Esophagus squamous epithelium (tissue), 5 donors: ENCODE results near the gene ATP1B3. TPM values are rescaled to one million over a fixed set of nuclear protein-coding genes. Genes with fewer than 3 reads are reported as not detected.

Source experiments
- DNase-seq: peaks from one replicate; lab custom pipeline; 2025; lab: John Stamatoyannopoulos, UW
- H3K27ac ChIP-seq, 4 donors: fragments of 200-600 bp; sonication (generic); one replicate each; pipeline ENCODE4 v1.5.1; 2016 to 2019; ENCODE audit warnings: mild to moderate bottlenecking in 1 of 4
- H3K27me3 ChIP-seq, 4 donors: fragments of 200-600 bp; sonication (generic); 1 replicate in 3 of 4; 2 replicates in 1 of 4; pipeline versions ENCODE4 v1.5.1 to v1.6.0; 2017 to 2021; ENCODE audit warnings: antibody characterized with exemption in 1 of 4
- H3K36me3 ChIP-seq, 3 donors: fragments of 200-600 bp; sonication (generic); one replicate each; pipeline ENCODE4 v1.5.1; 2016 to 2019
- H3K4me1 ChIP-seq, 3 donors: fragments of 200-600 bp; sonication (generic); one replicate each; pipeline ENCODE4 v1.5.1; 2017 to 2019
- H3K4me3 ChIP-seq, 4 donors: fragments of 200-600 bp; sonication (generic); 1 replicate in 3 of 4; 2 replicates in 1 of 4; pipeline ENCODE4 v1.5.1; 2016 to 2019; ENCODE audit warnings: mild to moderate bottlenecking in 2 of 4, moderate library complexity in 1 of 4
- H3K9me3 ChIP-seq, 3 donors: fragments of 200-600 bp; sonication (generic); one replicate each; pipeline ENCODE4 v1.5.1; 2016 to 2019
- POLR2A ChIP-seq, 4 donors: fragments of 450-650 bp; IDR thresholded peaks; one replicate each; pipeline ENCODE4 v1.6.1; 2017; ENCODE audit warnings: antibody characterized with exemption in 4 of 4, mild to moderate bottlenecking in 4 of 4, moderate library complexity in 3 of 4
- WGBS, 2 donors: methylation state at CpG; one replicate each; pipeline ENCODE4 v1.1.5; 2018; 5-methylcytosine and 5-hydroxymethylcytosine counted together
- intact Hi-C: fragments of 100-400 bp; cut with DNase I; formaldehyde crosslinking; loops from one replicate; pipeline ENCODE4 v1.15.0; 2022
- total RNA-seq, 4 donors: library from RNA; depleted of rRNA; stranded (reverse); fragments of >200 nt; gene quantifications; one replicate each; pipeline ENCODE4 v1.1.0, GENCODE V29; 2016
- TF ChIP-seq, protein P1 (sequence below), 6 experiments: fragments of 450-650 bp in 4 of 6; fragments of 200-600 bp in 2 of 6; sonication (generic) in 2 of 6; IDR thresholded peaks; one replicate each; pipeline ENCODE4 v1.5.1; 2016 to 2019; ENCODE audit warnings: antibody characterized with exemption in 6 of 6, mild to moderate bottlenecking in 4 of 6, moderate library complexity in 4 of 6
- donor health status: DM: yes; HTN: yes; CAD: no.

Gene ATP1B3
- total RNA-seq, 4 donors from 2014 or later, result 61.0 to 160 (median 126) TPM

DNA sequence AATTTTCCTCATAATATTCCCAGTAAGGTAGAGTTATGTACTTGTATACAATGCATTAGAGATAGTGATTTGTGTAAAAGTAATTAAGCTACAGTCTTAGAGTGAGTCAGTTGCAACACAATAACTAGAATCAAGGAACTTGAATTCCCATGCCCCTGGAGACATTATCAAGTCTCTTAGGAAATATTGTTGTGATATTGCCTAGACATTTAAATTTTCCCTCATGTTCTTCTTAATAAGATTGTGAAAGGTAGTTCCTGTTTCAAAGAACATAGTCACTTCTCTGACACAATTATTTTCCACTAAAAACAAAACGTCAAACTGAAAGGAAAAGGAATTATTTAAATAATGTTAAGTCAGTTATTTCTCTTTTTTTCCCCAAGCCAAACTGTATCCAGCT, 13.0 kb upstream of the ATP1B3 start:
- Histone ChIP-seq H3K9me3 (no peaks in the 10 kb centered on the region), H3K4me3 (no peak overlapping the region), H3K27me3 (peaks cover 0 to 12% (median 0%) of the 10 kb centered on the region in 4 donors), H3K4me1 (peaks cover 0 to 45% (median 22%) of the 10 kb centered on the region in 3 donors), H3K27ac (no peak overlapping the region), H3K36me3 (no peaks in the 10 kb centered on the region)
- DNase-seq, result no peak
- WGBS, 2 donors, result 0 to 25% methylated on average over 1 of the region's 1 CpG
- TF ChIP-seq, protein P1, sequence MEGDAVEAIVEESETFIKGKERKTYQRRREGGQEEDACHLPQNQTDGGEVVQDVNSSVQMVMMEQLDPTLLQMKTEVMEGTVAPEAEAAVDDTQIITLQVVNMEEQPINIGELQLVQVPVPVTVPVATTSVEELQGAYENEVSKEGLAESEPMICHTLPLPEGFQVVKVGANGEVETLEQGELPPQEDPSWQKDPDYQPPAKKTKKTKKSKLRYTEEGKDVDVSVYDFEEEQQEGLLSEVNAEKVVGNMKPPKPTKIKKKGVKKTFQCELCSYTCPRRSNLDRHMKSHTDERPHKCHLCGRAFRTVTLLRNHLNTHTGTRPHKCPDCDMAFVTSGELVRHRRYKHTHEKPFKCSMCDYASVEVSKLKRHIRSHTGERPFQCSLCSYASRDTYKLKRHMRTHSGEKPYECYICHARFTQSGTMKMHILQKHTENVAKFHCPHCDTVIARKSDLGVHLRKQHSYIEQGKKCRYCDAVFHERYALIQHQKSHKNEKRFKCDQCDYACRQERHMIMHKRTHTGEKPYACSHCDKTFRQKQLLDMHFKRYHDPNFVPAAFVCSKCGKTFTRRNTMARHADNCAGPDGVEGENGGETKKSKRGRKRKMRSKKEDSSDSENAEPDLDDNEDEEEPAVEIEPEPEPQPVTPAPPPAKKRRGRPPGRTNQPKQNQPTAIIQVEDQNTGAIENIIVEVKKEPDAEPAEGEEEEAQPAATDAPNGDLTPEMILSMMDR (IDR thresholded peaks at IDR 0.05), result no peak
- TF ChIP-seq POLR2A (IDR thresholded peaks at IDR 0.05), result no peak
- intact Hi-C loops, result no loop called here

DNA sequence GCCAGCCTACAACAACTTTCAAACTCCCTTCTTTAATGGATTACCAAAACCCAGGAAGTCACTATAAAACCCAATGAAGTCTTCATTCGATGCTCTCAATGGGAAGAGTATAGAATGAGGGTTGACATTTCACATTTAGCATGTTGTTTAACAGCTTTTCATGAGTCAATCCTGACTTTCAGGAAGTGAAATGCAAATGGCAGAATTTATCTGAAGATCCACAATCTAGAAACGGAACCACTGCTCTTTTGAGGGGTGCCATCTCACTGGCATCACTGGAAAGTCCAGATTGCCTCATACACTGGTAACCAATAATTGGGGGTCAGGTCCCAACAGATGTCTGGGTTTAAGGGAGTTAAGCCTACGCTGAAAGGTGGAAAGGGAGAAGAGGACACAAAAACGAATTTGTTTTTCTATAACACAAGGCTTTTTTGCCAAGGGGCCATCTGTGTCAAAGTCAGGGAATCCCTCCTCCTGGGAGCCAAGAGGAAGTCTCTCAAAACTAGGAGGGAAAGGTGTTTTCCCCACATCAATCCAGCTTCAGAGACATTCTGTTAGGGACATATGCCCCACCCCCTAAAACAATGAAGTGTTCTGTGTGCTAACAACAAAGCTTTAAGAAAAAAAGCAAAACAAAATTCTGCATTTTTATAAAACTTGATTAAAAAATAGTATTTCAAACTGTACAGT, 12.0 kb upstream of the ATP1B3 start:
- Histone ChIP-seq H3K36me3 (no peaks in the 10 kb centered on the region), H3K27ac (peak overlapping the region in 3 of 4 donors; percentile 26 to 60 (median 27)), H3K27me3 (peaks cover 0 to 12% (median 0%) of the 10 kb centered on the region in 4 donors), H3K4me3 (no peak overlapping the region), H3K9me3 (no peaks in the 10 kb centered on the region), H3K4me1 (peaks cover 0 to 43% (median 22%) of the 10 kb centered on the region in 3 donors)
- 41 to 46% methylated on average over 4 of the region's 4 CpGs for WGBS, 2 donors
- intact Hi-C loops, result no loop called here
- no peak for DNase-seq
- TF ChIP-seq, protein P1 (IDR thresholded peaks at IDR 0.05), result no peak
- no peak for TF ChIP-seq POLR2A (IDR thresholded peaks at IDR 0.05)

GRCh38 chr3:141865101-141865500, 11.3 kb upstream of the ATP1B3 start:
- H3K36me3 ChIP-seq, result no peaks in the 10 kb centered on the region
- no peaks in the 10 kb centered on the region for H3K9me3 ChIP-seq
- 86 to 88% methylated on average over 9 of the region's 9 CpGs for WGBS, 2 donors
- H3K4me3 ChIP-seq, result no peak overlapping the region
- peaks cover 0 to 12% (median 0%) of the 10 kb centered on the region in 4 donors for H3K27me3 ChIP-seq
- TF ChIP-seq POLR2A (IDR thresholded peaks at IDR 0.05), result no peak
- TF ChIP-seq, protein P1 (IDR thresholded peaks at IDR 0.05), result no peak
- no peak for DNase-seq
- H3K4me1 ChIP-seq, result peaks cover 0 to 39% (median 17%) of the 10 kb centered on the region in 3 donors
- no peak overlapping the region for H3K27ac ChIP-seq
- intact Hi-C loops, result no loop called here

DNA sequence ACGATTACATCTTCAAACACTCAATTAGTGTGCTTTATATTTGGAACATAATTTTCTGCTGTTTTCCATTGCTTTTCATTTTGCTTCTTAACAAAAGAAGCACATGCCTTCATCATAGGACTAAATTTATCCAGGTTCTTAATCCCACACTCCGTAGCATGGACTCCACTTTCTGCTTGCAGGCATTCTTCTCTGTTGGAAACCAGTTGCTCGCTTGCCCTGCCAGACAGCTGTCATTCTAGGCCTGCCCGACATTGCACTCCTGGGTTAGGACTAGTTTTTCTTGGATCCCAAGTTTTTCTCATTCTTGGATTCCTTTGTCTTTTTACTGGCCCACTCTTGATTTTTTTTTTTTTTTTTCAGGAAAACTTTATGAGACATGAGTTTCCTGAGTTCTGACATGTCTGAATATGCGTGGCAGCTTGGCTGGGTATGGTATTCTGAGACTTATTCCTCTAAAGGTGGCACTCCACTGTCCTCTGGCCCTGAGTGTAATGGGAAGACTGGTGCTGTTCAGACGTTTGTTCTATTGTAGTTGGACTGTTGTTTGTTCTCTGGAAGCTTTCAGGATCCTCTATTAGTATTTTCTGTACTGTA, 6.3 kb upstream of the ATP1B3 start:
- Histone ChIP-seq H3K27me3 (no peaks in the 10 kb centered on the region), H3K4me1 (peaks cover 0 to 27% (median 3%) of the 10 kb centered on the region in 3 donors), H3K27ac (no peak overlapping the region), H3K4me3 (no peak overlapping the region), H3K36me3 (no peaks in the 10 kb centered on the region), H3K9me3 (no peaks in the 10 kb centered on the region)
- no peak for DNase-seq
- intact Hi-C loops, result no loop called here
- no peak for TF ChIP-seq POLR2A (IDR thresholded peaks at IDR 0.05)
- TF ChIP-seq, protein P1 (IDR thresholded peaks at IDR 0.05), result no peak
- WGBS, 2 donors, result 43 to 50% methylated on average over 6 of the region's 6 CpGs

DNA sequence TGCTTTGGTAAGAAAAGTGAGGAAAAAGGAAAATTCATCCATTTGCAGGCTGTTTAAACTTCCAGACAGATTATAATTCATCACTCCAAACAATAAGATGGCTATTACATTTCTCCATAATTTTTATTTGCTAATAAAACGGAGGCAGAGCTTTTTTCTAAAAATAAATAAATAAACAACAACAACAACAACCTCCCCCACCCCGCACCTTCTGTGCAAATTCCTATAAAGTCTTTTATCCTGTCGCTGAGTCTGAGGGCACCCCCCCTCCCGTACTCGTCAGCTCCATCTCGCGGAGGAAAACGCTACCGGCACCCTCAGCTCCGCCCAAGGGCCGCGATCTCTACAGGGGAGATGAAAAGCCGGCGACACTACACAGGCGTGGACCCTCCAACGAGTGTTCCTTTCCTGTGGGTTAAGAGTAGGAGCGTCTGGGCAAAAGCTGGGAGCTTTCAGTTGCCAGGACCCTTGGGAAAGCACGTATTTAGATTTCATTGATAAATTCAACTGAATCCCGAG, 1.0 kb upstream of the ATP1B3 start:
- TF ChIP-seq POLR2A (IDR thresholded peaks at IDR 0.05), result no peak
- TF ChIP-seq, protein P1 (IDR thresholded peaks at IDR 0.05), result peak; percentile 74 to 91 (median 84)
- no peaks in the 10 kb centered on the region for H3K36me3 ChIP-seq
- H3K9me3 ChIP-seq, result no peaks in the 10 kb centered on the region
- WGBS, 2 donors, result 0 to 1% methylated on average over 19 of the region's 19 CpGs
- intact Hi-C loops, result no loop called here
- peaks cover 9 to 47% (median 16%) of the 10 kb centered on the region in 3 donors for H3K4me1 ChIP-seq
- H3K27ac ChIP-seq, result peak overlapping the region; percentile 98 to 100 (median 100)
- no peaks in the 10 kb centered on the region for H3K27me3 ChIP-seq
- peak; percentile 43 for DNase-seq
- peak overlapping the region; percentile 86 to 98 (median 94) for H3K4me3 ChIP-seq
